HG03469 (cell line): Measurements from ENCODE around the gene LRMDA.

Experiments
- ATAC-seq: cut with Tn5 transposase; IDR thresholded peaks from one replicate; pipeline ENCODE4 v1.9.1; 2021; ENCODE audit warnings: mild to moderate bottlenecking, moderate library complexity, moderate number of reproducible peaks; ENCODE audit not compliant: unreplicated experiment

LRMDA gene

GRCh38 chr10:75443362-75443761, 11.9 kb downstream of the LRMDA start:
- no peak for ATAC-seq

- ATAC-seq, result no peak
These were observed 13.5 kb downstream of the LRMDA start for GRCh38 chr10:75444781-75445386.

- no peak for ATAC-seq
These were observed 15.1 kb downstream of the LRMDA start for GRCh38 chr10:75446508-75446907.

GRCh38 chr10:75448166-75448565, 16.7 kb downstream of the LRMDA start:
- no peak for ATAC-seq

- ATAC-seq, result no peak
These were observed 18.1 kb downstream of the LRMDA start for GRCh38 chr10:75449382-75450074.

- no peak for ATAC-seq
These were observed 18.6 kb downstream of the LRMDA start for GRCh38 chr10:75450075-75450445.

GRCh38 chr10:75450644-75451640, 19.5 kb downstream of the LRMDA start:
- no peak for ATAC-seq

- ATAC-seq, result no peak
These were observed 20.4 kb downstream of the LRMDA start for GRCh38 chr10:75451831-75452230.

- no peak for ATAC-seq
These were observed 21.6 kb downstream of the LRMDA start for GRCh38 chr10:75452997-75453396.

- ATAC-seq, result no peak
These were observed 24.7 kb downstream of the LRMDA start for GRCh38 chr10:75456122-75456521.

GRCh38 chr10:75460059-75460458, 28.6 kb downstream of the LRMDA start:
- no peak for ATAC-seq

- ATAC-seq, result no peak
These were observed 30.5 kb downstream of the LRMDA start for GRCh38 chr10:75461672-75462649.

GRCh38 chr10:75462865-75463264, 31.4 kb downstream of the LRMDA start:
- no peak for ATAC-seq

- ATAC-seq, result no peak
These were observed 33.3 kb downstream of the LRMDA start for GRCh38 chr10:75464478-75465449.

- no peak for ATAC-seq
These were observed 34.0 kb downstream of the LRMDA start for GRCh38 chr10:75465450-75465827.

GRCh38 chr10:75466001-75466400, 34.6 kb downstream of the LRMDA start:
- no peak for ATAC-seq

- ATAC-seq, result no peak
These were observed 35.5 kb downstream of the LRMDA start for GRCh38 chr10:75466886-75467285.

GRCh38 chr10:75468612-75469005, 37.2 kb downstream of the LRMDA start:
- no peak for ATAC-seq

- no peak for ATAC-seq
These were observed 37.7 kb downstream of the LRMDA start for GRCh38 chr10:75469006-75469616.
